ENCODE data around the gene UTS2R. TPM values are rescaled to one million over a fixed set of nuclear protein-coding genes. Genes with fewer than 3 reads are reported as not detected.
A peak's percentile ranks its signal among the peaks of the same experiment; 100 is the strongest.

Gene UTS2R
- total RNA-seq, 1 experiment from 2014 or later, result 8.3 TPM

DNA sequence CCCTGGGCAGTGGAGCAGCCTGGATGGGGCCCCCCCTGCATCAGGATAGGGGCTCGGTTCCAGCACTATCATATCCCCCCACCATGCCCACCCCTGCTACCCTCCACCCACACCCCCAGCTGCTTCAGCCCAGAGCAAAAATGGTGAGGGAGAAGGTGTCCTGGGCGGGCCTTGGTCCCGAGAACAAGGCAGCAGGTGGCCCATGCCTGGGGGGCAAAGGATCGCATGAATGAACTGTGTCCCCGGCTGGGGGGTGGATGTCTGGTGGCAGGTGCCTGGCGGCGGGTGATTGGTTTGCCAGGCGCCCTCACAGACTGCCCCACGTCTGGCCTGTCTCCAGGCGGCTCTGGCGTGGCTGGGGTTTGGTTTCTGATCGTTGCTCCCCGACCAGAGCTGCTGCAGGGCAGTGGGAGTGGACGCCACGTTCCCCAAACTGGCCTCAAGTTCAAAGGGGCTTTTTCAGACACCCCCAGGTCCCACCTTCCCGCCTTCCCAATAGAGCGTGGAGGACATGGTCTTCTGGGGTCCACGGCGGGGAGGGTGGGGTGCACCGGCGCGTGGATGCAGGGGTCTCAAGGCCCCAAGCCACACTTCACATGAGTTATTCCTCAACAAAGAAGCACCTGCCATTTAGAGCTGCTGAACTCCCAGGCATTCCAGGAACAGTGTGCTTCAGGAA is 12.6 kb downstream of the UTS2R start:
- H3K9me3 ChIP-seq (replicated peaks), result no peaks in the 10 kb centered on the region
- no peak overlapping the region for H3K27ac ChIP-seq
- peaks cover 58% of the 10 kb centered on the region for H3K4me1 ChIP-seq
- no peaks in the 10 kb centered on the region for H3K36me3 ChIP-seq
- H3K27me3 ChIP-seq, result peaks cover 5% of the 10 kb centered on the region
- DNase-seq, result peak; percentile 82 to 85
- H3K4me3 ChIP-seq, result no peak overlapping the region

DNA sequence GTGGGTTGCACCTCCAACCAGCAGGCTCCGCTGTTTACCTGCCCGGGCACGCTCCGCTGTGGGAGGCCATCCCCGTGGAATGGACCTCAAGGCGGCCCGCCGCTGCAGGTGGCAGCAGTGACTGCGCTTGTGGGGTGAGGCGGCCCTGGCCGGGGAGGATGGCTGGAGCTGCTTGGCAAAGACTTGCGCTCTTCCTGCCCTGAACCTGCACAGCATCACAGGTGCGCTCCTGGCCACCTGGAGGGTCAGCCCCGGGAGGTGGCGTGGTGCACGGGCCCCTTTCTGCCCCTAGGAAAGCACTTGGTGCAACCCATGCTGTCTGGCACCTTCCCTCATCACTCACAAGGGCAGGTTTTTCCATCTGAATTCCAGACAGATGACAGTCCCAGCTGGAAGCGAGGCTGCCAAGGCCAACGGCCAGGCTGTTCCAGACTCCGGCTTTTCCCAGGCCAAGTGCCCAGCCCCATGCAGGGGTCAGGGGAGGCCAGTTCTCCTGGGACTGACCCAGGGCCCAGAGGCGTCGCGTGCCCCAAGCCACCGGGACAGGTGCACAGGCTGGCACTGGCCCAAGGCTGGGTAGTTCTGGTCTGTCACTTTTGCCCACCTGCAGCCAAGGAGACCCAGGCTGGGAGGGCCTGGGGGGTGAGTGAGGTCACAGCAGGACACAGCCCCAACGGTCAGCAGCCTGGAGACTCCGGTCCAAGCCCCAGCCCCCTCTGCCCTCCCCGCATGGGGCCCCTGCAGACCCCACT is 13.3 kb downstream of the UTS2R start:
- no peaks in the 10 kb centered on the region for H3K9me3 ChIP-seq (replicated peaks)
- H3K27me3 ChIP-seq, result peaks cover 5% of the 10 kb centered on the region
- H3K36me3 ChIP-seq, result no peaks in the 10 kb centered on the region
- H3K27ac ChIP-seq, result no peak overlapping the region
- peaks cover 56% of the 10 kb centered on the region for H3K4me1 ChIP-seq
- peak; percentile 58 to 59 for DNase-seq
- no peak overlapping the region for H3K4me3 ChIP-seq

DNA sequence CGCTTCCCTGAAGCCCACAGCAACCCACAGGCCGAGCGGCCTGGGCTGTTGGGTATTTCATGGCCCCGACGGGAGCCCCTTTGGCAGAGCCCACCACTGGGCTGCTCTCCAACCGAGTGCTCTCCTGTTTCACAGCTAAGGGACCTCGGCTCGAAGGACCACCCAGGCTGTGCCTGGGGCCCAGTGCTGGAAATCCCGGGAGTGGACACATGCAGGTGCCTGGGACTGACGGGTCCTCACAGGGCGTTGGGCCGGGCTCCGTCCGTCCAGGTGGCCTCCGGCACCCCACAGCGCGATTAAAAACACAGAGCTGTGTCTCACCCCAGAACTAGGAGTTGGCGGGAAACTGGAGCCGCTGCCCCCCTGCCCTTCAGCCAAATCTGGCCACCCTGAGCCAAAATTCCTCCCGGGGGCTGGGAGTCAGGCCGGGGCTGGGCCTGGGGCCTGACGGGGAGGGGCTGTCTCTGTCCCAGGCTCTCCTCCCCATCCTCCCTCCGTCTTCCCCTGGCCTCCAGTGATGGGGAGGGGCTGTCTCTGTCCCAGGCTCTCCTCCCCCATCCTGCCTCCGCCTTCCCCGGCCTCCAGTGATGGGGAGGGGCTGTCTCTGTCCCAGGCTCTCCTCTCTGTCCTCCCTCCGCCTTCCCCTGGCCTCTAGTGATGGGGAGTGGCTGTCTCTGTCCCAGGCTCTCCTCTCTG is 14.1 kb downstream of the UTS2R start:
- Histone ChIP-seq H3K9me3 (replicated peaks) (no peaks in the 10 kb centered on the region), H3K36me3 (no peaks in the 10 kb centered on the region), H3K27me3 (peaks cover 5% of the 10 kb centered on the region), H3K27ac (peak overlapping the region; percentile 6; the same call in 1 of the 2 replicates), H3K4me1 (peaks cover 54% of the 10 kb centered on the region), H3K4me3 (peak overlapping the region; percentile 6; the same call in 1 of the 2 replicates)
- DNase-seq, result peak; percentile 91

DNA sequence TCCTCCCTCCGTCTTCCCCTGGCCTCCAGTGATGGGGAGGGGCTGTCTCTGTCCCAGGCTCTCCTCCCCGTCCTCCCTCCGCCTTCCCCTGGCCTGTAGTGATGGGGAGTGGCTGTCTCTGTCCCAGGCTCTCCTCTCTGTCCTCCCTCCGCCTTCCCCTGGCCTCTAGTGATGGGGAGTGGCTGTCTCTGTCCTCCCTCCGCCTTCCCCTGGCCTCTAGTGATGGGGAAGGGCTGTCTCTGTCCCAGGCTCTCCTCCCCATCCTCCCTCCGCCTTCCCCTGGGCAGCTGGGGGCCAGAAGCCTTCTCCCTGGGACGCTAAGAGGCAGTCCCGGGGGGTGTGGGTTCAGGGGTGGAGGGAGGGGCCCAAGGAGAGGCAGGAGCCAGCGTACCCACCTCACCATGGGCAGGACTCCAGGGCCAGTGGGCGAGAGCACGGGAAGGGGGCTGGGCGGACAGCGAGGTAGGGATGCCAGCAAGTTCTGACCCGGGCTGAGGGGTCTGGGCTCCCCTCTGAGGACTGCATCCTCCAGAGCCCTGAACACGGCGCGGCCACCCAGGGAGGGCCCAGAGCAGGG is 14.8 kb downstream of the UTS2R start:
- H3K9me3 ChIP-seq (replicated peaks), result no peaks in the 10 kb centered on the region
- H3K36me3 ChIP-seq, result peaks cover 3% of the 10 kb centered on the region; the same call in 1 of the 2 replicates
- peaks cover 5% of the 10 kb centered on the region for H3K27me3 ChIP-seq
- peak; percentile 77 to 78 for DNase-seq
- H3K4me1 ChIP-seq, result peaks cover 49% of the 10 kb centered on the region
- peak overlapping the region; percentile 11; the same call in 1 of the 2 replicates for H3K27ac ChIP-seq
- H3K4me3 ChIP-seq, result peak overlapping the region; percentile 29

DNA sequence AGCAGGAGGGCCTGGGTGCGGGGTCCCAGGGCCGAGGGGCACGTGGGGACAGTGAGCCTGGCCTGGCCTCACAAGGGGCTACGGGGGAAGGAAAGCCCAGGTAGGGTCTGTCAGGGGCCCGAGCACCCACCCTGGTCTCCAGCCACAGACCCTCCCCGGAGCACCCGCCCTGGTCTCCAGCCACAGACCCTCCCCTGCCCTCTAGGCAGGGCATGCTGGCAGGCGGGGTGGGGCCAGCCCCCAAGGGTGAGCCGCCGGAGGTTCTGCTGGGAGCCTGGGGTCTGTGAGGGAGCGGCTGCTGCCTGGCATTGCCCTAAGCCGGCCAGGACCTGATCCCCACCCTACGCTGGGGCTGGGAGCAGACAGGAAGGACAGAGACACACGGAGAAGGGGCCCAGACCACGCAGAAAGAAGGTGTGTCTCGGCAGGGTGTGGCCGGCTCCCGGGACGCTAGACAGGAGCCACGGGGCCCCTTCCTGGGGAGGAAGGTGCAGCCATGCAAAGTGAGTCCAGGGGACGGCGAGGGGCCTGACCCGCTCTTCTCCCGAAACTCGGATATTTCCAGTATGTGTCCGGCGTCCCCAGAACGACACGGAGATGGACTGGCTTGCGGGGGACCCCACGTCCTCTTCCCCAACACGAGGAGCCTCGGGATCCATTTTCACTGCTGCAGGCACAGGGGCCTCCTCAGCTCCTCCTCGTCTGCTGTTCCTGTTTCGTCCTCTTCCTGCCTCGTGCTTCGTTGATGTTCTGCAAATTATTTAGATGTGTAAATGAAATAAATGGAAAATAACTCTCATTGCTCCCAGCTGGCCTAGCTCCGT is 15.5 kb downstream of the UTS2R start:
- DNase-seq, result peak in 1 of 2 experiments; percentile 49
- Histone ChIP-seq H3K4me1 (peaks cover 49% of the 10 kb centered on the region), H3K27ac (peak overlapping the region; percentile 11; the same call in 1 of the 2 replicates), H3K9me3 (replicated peaks) (no peaks in the 10 kb centered on the region), H3K4me3 (peak overlapping the region; percentile 29), H3K36me3 (peaks cover 11% of the 10 kb centered on the region; the same call in 1 of the 2 replicates), H3K27me3 (peaks cover 5% of the 10 kb centered on the region)

DNA sequence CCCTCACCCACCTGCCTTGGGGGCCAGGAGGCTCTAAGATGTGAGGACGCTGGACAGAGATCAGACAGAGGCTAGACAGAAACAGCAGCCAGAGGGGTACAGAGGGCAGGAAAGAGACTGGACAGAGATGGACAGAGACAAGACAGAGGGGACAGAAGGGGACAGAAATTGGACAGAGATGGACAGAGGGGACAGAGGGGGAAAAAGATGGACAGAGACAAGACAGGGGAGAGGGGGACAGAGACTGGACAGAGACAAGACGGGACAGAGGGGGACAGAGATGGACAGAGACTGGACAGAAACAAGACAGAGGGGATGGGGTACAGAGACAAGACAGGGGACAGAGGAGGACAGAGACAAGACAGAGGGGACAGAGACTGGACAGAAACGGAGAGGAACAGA is 16.1 kb downstream of the UTS2R start:
- Histone ChIP-seq H3K27me3 (peaks cover 5% of the 10 kb centered on the region), H3K4me1 (peaks cover 49% of the 10 kb centered on the region), H3K4me3 (peak overlapping the region; percentile 29; the same call in 1 of the 2 replicates), H3K27ac (no peak overlapping the region; the same call in 1 of the 2 replicates), H3K36me3 (peaks cover 17% of the 10 kb centered on the region), H3K9me3 (replicated peaks) (no peaks in the 10 kb centered on the region)
- DNase-seq, result no peak

DNA sequence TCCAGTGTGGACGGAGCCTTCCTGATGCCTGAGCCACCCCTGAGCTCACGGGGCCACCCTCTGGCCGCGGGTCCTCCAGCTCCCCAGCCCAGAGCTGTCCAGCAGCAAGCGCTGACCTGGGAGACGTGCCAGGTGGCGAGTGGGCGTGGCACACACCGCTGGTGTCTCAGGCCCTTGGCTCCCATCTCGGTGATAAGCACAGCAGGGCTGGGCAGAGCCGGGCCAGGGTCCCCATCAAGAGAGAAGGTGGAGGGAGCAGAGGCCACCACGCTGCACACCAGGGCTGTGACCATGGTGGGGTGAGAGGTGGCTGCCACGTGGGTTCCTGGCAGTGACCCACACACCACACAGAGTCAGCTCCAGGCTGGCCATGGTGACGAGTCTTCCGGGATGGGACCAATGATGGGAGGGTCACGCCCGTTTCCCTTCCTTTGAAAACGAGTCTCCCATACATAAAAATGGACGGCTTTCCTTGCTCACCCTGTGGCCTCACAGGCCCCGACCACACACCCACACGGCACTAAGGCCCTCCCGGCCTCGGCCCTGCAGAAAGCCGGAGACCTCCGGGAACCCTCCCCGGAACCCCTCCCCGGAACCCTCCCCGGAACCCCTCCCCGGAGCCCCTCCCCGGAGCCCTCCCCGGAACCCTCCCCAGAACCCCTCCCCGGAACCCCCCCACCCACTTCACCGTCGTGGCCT is 16.8 kb downstream of the UTS2R start:
- Histone ChIP-seq H3K9me3 (replicated peaks) (no peaks in the 10 kb centered on the region), H3K27ac (no peak overlapping the region), H3K36me3 (peaks cover 23% of the 10 kb centered on the region), H3K4me3 (no peak overlapping the region), H3K27me3 (peaks cover 5% of the 10 kb centered on the region), H3K4me1 (peaks cover 49% of the 10 kb centered on the region)
- no peak for DNase-seq

DNA sequence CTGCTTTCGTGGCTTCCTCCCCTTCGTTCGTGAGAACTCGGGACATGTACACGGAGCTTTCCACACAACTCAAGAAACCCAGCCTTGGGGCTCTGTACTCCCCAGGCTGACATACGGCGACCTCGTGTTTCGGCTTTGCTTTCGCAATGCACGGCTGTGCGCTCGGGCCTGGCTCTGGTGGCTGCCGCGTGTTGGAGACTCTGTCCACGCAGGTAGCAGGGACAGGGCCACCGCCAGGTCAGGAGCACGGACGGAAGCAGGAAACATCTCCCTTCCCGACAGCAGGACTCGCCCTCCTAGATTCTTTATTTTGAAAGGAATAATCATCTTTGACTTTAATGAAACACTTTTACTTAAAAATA is 17.3 kb downstream of the UTS2R start:
- peaks cover 5% of the 10 kb centered on the region for H3K27me3 ChIP-seq
- DNase-seq, result no peak
- no peak overlapping the region for H3K27ac ChIP-seq
- H3K4me3 ChIP-seq, result no peak overlapping the region
- H3K4me1 ChIP-seq, result peaks cover 44% of the 10 kb centered on the region
- H3K36me3 ChIP-seq, result peaks cover 26% of the 10 kb centered on the region
- H3K9me3 ChIP-seq (replicated peaks), result no peaks in the 10 kb centered on the region

DNA sequence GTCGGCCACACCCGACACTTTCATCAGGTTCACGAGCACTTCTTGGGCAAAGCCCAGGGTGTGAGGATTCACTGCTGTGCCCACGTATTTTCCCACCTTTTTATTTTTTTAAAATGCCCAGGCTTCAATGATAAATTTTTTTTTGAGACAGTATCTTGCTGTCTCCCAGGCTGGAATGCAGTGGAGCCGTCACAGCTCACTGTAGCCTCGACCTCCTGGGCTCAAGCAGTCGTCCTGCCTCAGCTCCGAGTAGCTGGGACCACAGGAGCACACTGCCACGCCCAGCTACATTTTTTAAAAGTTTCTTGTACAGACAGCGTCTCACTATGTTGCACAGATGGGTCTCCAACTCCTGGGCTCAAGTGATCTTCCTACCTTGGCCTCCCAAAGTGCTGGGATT is 17.8 kb downstream of the UTS2R start:
- Histone ChIP-seq H3K4me1 (peaks cover 39% of the 10 kb centered on the region), H3K27ac (no peak overlapping the region), H3K9me3 (replicated peaks) (no peaks in the 10 kb centered on the region), H3K27me3 (peaks cover 5% of the 10 kb centered on the region), H3K4me3 (no peak overlapping the region), H3K36me3 (peaks cover 30% of the 10 kb centered on the region)
- no peak for DNase-seq

DNA sequence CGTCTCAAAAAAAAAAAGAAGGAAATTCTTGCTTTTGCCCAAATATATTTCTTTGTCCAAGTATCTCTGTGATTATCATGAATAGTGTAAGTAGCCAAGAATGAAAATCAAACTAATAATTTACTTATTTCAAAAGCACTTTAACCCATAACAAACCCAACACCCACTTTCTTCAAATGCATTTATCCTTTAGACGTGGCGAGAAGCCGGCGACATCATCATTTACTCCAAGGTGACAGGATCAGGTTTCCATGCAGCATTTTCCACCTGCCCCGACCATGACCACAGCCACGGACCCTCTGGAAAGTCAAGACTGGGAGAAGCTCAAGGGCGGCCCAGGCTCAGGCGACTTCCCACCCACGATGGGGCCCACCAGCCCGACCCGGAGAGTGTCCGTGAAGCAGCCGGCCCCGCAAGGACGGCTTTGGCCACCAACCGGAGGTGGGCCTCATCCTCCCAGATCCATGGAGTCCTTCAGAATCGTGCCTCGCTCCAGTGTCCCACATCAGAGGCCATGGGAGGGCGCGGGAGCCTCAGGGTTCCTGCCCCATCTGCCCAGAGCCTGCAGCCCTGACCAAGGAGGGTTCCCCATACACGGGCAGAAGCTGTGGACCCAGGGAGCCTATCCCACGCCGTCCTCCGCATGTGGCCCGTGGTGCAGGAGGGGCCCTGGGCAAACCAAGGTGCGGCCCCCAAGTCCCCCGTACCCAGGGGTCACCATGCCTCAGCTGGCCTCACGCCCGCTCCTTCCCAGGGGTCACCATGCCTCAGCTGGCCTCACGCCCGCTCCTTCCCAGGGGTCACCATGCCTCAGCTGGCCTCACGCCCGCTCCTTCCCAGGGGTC is 18.7 kb downstream of the UTS2R start:
- Histone ChIP-seq H3K4me1 (peaks cover 31% of the 10 kb centered on the region), H3K4me3 (no peak overlapping the region)

DNA sequence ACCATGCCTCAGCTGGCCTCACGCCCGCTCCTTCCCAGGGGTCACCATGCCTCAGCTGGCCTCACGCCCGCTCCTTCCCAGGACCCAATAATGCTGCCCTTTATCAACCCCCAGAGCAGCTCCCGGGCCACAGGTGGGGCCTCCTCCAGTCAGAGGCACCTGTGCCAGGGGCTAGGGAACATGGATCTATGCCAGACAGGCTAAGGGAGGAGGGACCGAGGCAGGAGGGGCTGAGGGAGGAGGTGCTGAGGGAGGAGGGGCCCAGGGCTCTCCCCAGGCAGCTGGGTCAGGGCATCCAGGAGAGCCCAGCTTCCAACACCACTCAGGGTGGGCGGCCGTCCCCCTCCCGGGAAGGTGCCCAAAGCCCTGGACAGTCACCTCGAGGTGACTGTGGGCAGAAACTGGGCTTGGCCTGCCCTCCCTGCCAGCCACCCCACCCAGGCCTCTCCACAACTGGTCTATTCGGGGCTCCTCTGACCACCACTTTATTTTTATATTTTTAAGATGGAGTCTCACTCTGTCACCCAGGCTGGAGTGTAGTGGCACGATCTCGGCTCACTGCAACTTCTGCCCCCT is 19.4 kb downstream of the UTS2R start:
- DNase-seq, result no peak
- Histone ChIP-seq H3K27ac (no peak overlapping the region), H3K4me3 (no peak overlapping the region), H3K36me3 (peaks cover 35% of the 10 kb centered on the region), H3K27me3 (peaks cover 5% of the 10 kb centered on the region), H3K4me1 (peaks cover 24% of the 10 kb centered on the region), H3K9me3 (replicated peaks) (no peaks in the 10 kb centered on the region)

More for the DNA sequence above, 18.7 kb downstream of the UTS2R start:
- DNase-seq, result no peak
- Histone ChIP-seq H3K27ac (no peak overlapping the region), H3K27me3 (peaks cover 5% of the 10 kb centered on the region), H3K36me3 (peaks cover 33% of the 10 kb centered on the region), H3K9me3 (replicated peaks) (no peaks in the 10 kb centered on the region)

DNA sequence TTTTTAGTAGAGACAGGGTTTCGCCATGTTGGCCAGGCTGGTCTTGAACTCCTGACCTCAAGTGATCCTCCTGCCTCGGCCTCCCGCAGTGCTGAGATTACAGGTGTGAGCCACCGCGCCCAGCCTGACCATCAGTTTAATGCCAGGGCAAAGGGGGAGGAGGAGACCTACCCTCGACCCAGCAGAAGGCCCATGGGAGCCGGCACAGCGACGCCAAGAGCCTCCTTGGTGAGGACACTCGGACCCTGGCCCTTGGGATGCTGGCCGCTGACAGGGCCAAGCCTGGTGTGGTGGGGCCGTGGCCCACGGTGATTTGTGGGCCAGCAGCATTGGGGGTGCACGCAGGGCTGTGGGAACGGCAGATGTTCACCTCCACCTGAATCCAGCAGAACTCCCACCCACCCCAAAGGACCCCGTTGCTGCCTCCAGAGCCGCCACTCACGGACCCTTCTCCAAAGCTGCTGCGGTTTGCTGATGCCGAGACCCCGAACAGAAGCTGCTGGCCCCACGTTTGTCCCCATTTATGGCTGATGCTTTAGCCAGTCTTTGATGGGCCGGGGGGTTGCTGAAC is 20.0 kb downstream of the UTS2R start:
- no peaks in the 10 kb centered on the region for H3K9me3 ChIP-seq (replicated peaks)
- no peak for DNase-seq
- peaks cover 38% of the 10 kb centered on the region for H3K36me3 ChIP-seq
- peaks cover 23% of the 10 kb centered on the region for H3K4me1 ChIP-seq
- H3K4me3 ChIP-seq, result no peak overlapping the region
- no peak overlapping the region for H3K27ac ChIP-seq
- peaks cover 5% of the 10 kb centered on the region for H3K27me3 ChIP-seq
